BLaER1 (cell line): ENCODE results near the gene EVI5L.

ENCODE experiments used
- H3K27ac ChIP-seq: shearing (Covaris generic); formaldehyde crosslinking; 2 replicates; pipeline ENCODE4 v1.8.1; 2022
- H3K27me3 ChIP-seq: shearing (Covaris generic); formaldehyde crosslinking; 2 replicates; pipeline ENCODE4 v1.8.1; 2022
- H3K36me3 ChIP-seq: shearing (Covaris generic); formaldehyde crosslinking; 2 replicates; pipeline ENCODE4 v1.8.1; 2022
- H3K4me1 ChIP-seq: shearing (Covaris generic); formaldehyde crosslinking; 2 replicates; pipeline ENCODE4 v1.8.1; 2022
- H3K4me2 ChIP-seq: shearing (Covaris generic); formaldehyde crosslinking; 2 replicates; pipeline ENCODE4 v1.8.1; 2022
- H3K4me3 ChIP-seq: shearing (Covaris generic); formaldehyde crosslinking; 2 replicates; pipeline ENCODE4 v1.8.1; 2022
- H3K9ac ChIP-seq: shearing (Covaris generic); formaldehyde crosslinking; 2 replicates; pipeline ENCODE4 v1.8.1; 2022
- H3K9me3 ChIP-seq: shearing (Covaris generic); formaldehyde crosslinking; 2 replicates; pipeline ENCODE4 v1.8.1; 2022
- H4K20me1 ChIP-seq: shearing (Covaris generic); formaldehyde crosslinking; 2 replicates; pipeline ENCODE4 v1.8.1; 2022
- Cebpa-rat ChIP-seq: shearing (Covaris generic); IDR thresholded peaks from 2 replicates; pipeline ENCODE4 v1.8.1; 2022

The EVI5L gene

DNA sequence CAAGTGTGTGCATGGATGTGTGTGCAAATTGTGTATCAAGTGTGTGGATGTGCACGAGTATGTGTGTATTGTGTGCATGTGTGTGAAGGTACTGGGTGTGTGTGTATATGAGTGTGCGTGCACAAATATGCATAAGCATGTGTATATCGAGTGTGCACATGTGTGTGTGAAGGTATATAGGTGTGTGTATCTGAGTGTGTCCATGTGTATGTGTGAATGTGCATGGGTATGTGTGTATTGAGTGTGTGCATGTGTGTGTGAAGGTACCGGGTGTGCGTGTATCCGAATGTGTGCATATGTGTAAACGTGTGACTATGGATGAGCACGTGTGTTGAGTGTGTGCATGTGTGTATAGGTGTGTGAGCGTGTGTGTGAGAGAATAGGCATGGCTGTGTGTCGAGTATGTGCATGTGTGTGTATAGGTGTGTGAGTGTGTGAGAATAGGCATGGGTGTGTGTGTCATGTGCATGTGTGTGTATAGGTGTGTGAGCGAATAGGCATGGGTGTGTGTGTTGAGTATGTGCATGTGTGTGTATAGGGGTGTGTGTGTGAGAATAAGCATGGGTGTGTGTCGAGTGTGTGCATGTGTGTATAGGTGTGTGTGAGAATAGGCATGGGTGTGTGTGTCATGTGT, 12.8 kb downstream of the EVI5L start:
- Histone ChIP-seq H3K9me3 (no peaks in the 10 kb centered on the region), H3K4me2 (no peak overlapping the region), H3K4me1 (peaks cover 6% of the 10 kb centered on the region), H3K4me3 (no peak overlapping the region), H3K36me3 (no peaks in the 10 kb centered on the region), H3K27me3 (no peaks in the 10 kb centered on the region), H3K9ac (no peak overlapping the region), H4K20me1 (peaks cover 14% of the 10 kb centered on the region), H3K27ac (no peak overlapping the region)
- no peak for TF ChIP-seq Cebpa-rat

GRCh38 chr19:7843521-7843920, 13.5 kb downstream of the EVI5L start:
- no peak overlapping the region for H3K4me2 ChIP-seq
- peaks cover 14% of the 10 kb centered on the region for H4K20me1 ChIP-seq
- H3K36me3 ChIP-seq = no peaks in the 10 kb centered on the region
- no peak for TF ChIP-seq Cebpa-rat
- no peak overlapping the region for H3K9ac ChIP-seq
- H3K27ac ChIP-seq = no peak overlapping the region
- H3K4me3 ChIP-seq = no peak overlapping the region
- no peaks in the 10 kb centered on the region for H3K9me3 ChIP-seq
- H3K27me3 ChIP-seq = no peaks in the 10 kb centered on the region
- peaks cover 13% of the 10 kb centered on the region for H3K4me1 ChIP-seq

- Histone ChIP-seq H3K27me3 (no peaks in the 10 kb centered on the region), H3K4me3 (no peak overlapping the region), H3K9me3 (no peaks in the 10 kb centered on the region), H3K36me3 (no peaks in the 10 kb centered on the region), H3K27ac (no peak overlapping the region), H3K9ac (no peak overlapping the region), H4K20me1 (peaks cover 14% of the 10 kb centered on the region), H3K4me2 (no peak overlapping the region), H3K4me1 (peaks cover 20% of the 10 kb centered on the region)
- no peak for TF ChIP-seq Cebpa-rat
These were observed 14.4 kb downstream of the EVI5L start for GRCh38 chr19:7844405-7844804.

GRCh38 chr19:7844951-7845350, 14.9 kb downstream of the EVI5L start:
- H3K4me2 ChIP-seq = no peak overlapping the region
- no peak overlapping the region for H3K4me3 ChIP-seq
- H3K27ac ChIP-seq = no peak overlapping the region
- peaks cover 14% of the 10 kb centered on the region for H4K20me1 ChIP-seq
- H3K27me3 ChIP-seq = no peaks in the 10 kb centered on the region
- TF ChIP-seq Cebpa-rat = no peak
- H3K9me3 ChIP-seq = no peaks in the 10 kb centered on the region
- H3K4me1 ChIP-seq = peaks cover 26% of the 10 kb centered on the region
- no peaks in the 10 kb centered on the region for H3K36me3 ChIP-seq
- H3K9ac ChIP-seq = no peak overlapping the region

DNA sequence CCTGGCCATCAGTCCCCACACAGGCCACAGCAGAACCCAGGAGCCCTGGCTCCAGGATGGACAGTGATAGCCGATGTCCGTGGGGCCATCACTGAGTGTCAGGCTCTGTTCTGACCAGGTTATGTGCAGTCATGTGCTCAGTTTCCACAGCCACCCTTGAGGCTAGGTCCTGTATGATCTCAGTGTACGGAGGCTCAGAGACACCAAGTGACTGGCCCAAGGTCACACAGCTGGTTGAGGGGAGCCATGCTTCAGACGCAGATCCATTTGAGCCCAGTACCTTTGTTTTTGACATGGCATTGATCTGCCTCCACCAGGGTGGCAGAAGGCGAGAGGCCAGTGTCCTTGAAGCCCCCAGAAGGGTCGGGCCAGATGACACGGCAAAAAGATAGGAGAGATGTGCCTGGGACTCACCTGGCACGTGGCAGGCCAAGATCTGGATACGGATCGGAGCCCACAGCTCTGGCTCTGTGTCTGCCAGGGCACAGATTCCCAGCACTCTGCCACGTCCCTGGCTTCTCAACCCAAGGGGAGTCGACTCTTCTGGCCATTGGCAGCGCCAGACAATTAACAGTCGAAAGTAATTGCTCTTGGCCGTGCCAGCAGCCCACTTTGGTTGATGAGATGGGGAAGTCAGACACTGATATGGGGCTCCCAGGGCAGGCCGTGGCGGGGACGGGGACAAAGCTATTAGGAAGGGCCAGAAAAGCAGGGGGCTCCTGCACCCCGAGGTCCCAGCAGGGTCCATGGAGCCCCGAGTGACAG, 15.6 kb downstream of the EVI5L start:
- no peak for TF ChIP-seq Cebpa-rat
- H3K4me3 ChIP-seq = no peak overlapping the region
- H3K4me1 ChIP-seq = peaks cover 32% of the 10 kb centered on the region
- H3K27ac ChIP-seq = no peak overlapping the region
- H3K36me3 ChIP-seq = no peaks in the 10 kb centered on the region
- H3K27me3 ChIP-seq = no peaks in the 10 kb centered on the region
- no peak overlapping the region for H3K9ac ChIP-seq
- no peaks in the 10 kb centered on the region for H3K9me3 ChIP-seq
- H4K20me1 ChIP-seq = peaks cover 14% of the 10 kb centered on the region
- no peak overlapping the region for H3K4me2 ChIP-seq

DNA sequence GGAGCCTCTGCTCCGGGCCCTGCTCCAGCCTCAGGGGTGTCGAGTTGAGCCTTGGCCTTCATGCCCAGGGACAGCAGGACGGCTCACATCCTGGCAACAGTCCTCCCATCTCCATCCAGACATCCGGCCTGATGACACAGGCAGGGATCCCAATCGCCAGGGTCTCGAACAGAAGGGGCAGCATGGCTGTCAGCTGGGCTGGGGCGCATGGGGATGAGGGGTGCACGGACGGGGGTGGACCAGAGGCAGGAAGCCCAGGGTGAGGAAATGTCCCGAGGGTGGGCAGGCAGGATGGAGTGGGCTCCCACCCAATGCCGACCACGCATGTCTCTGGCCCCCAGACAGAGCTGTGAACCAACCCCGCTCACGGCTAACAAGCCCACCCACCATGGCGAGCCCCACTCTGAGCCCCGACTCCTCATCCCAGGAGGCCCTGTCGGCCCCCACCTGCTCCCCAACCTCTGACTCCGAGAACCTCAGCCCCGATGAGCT, 16.2 kb downstream of the EVI5L start:
- Histone ChIP-seq H3K4me2 (no peak overlapping the region), H4K20me1 (peaks cover 14% of the 10 kb centered on the region), H3K9ac (no peak overlapping the region), H3K4me1 (peaks cover 32% of the 10 kb centered on the region), H3K27me3 (no peaks in the 10 kb centered on the region), H3K27ac (no peak overlapping the region), H3K36me3 (no peaks in the 10 kb centered on the region), H3K9me3 (no peaks in the 10 kb centered on the region), H3K4me3 (no peak overlapping the region)
- no peak for TF ChIP-seq Cebpa-rat

- no peaks in the 10 kb centered on the region for H3K27me3 ChIP-seq
- no peak overlapping the region for H3K4me3 ChIP-seq
- H3K9ac ChIP-seq = no peak overlapping the region
- no peak overlapping the region for H3K4me2 ChIP-seq
- no peak overlapping the region for H3K27ac ChIP-seq
- no peak for TF ChIP-seq Cebpa-rat
- no peaks in the 10 kb centered on the region for H3K36me3 ChIP-seq
- H3K4me1 ChIP-seq = peaks cover 31% of the 10 kb centered on the region
- H4K20me1 ChIP-seq = peaks cover 14% of the 10 kb centered on the region; the same call in 1 of the 2 replicates
- H3K9me3 ChIP-seq = no peaks in the 10 kb centered on the region
These were observed 17.6 kb downstream of the EVI5L start for GRCh38 chr19:7847664-7848063.

DNA sequence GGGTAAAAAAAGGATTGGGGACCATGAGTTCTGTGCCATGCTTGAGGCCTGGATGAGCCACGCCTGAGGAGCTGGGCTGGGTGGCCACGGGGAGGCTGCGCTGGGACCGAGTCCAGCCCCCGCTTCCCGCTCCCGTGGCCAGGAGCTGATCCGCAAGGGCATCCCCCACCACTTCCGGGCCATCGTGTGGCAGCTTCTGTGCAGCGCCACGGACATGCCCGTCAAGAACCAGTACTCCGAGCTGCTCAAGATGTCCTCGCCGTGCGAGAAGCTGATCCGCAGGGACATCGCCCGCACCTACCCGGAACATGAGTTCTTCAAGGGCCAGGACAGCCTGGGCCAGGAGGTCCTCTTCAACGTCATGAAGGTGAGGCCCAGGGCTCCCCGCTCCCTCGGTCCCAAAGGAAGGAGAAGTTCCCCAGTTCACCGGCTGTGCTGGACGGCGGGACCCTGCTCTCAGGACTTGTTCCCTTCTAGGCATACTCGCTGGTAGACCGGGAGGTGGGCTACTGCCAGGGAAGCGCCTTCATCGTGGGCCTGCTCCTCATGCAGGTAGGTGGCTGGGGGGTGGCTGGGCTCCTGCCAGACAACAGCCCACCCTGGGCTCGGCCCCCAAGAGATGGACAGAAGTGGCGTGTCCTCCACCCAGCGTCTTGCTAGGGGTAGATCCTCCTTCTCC, 18.9 kb downstream of the EVI5L start:
- Histone ChIP-seq H3K4me1 (peaks cover 40% of the 10 kb centered on the region), H3K4me3 (no peak overlapping the region), H3K27ac (no peak overlapping the region), H3K4me2 (no peak overlapping the region; the same call in 1 of the 2 replicates), H3K9ac (no peak overlapping the region), H4K20me1 (peaks cover 20% of the 10 kb centered on the region; the same call in 1 of the 2 replicates), H3K27me3 (no peaks in the 10 kb centered on the region), H3K9me3 (no peaks in the 10 kb centered on the region), H3K36me3 (no peaks in the 10 kb centered on the region)
- TF ChIP-seq Cebpa-rat = no peak

- Histone ChIP-seq H3K36me3 (no peaks in the 10 kb centered on the region), H4K20me1 (peaks cover 19% of the 10 kb centered on the region; the same call in 1 of the 2 replicates), H3K9me3 (no peaks in the 10 kb centered on the region), H3K27me3 (no peaks in the 10 kb centered on the region), H3K4me2 (peak overlapping the region; percentile 75; the same call in 1 of the 2 replicates), H3K27ac (no peak overlapping the region), H3K4me1 (peaks cover 40% of the 10 kb centered on the region), H3K4me3 (no peak overlapping the region), H3K9ac (no peak overlapping the region)
- no peak for TF ChIP-seq Cebpa-rat
These were observed 19.6 kb downstream of the EVI5L start for GRCh38 chr19:7849631-7849999.
